Activated CD8-positive, alpha-beta memory T cell treated with anti-CD3 and anti-CD28 coated beads for 24 hours (primary cell): ENCODE data around the gene MPP2.
"Not testable (repeated sequence)": the region's sequence is repeated elsewhere in the genome, so short reads cannot be mapped to it uniquely, and the experiment has no call there.

Source experiments
- DNase-seq: peaks from one replicate; pipeline ENCODE4 v3.0.0-alpha.2; 2020

Gene MPP2

DNA sequence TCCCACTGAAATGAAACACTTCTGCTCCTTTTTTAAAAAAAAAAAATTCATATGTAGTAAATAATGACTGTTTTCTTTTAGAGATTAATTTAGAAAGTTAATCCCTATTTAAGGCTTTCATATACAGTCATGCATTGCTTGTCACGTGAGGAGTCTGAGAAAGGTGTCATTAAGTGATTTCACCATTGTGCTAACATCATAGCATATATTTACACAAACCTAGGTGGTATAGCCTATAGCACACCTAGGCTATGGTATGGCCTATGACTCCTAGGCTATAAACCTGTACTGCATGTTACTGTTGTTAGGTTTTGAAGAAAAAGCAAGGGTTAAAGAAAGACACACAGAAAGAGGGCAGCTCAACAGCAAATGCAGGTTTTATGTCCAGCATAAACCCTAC, 21.3 kb upstream of the MPP2 start:
- no peak for DNase-seq

DNA sequence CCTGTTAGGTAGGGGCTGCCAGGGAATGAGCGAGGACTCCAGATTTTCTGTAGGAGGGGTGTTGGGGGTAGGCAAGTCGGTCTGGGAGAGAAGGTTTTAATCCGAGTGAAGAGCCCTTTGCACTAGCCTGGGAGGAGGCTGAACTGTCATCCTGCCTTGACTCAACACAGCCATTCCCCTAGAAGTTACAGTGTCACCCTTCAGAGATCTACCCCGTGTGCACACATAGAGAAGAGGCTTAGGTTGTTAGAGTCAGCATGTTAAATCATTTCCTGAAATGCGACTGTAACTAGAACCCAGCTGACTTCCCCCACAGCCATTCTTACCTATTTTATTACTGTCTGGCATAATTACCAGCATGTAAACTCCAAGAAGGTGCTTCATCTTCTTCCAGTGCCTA, 20.6 kb upstream of the MPP2 start:
- not testable (repeated sequence) for DNase-seq

DNA sequence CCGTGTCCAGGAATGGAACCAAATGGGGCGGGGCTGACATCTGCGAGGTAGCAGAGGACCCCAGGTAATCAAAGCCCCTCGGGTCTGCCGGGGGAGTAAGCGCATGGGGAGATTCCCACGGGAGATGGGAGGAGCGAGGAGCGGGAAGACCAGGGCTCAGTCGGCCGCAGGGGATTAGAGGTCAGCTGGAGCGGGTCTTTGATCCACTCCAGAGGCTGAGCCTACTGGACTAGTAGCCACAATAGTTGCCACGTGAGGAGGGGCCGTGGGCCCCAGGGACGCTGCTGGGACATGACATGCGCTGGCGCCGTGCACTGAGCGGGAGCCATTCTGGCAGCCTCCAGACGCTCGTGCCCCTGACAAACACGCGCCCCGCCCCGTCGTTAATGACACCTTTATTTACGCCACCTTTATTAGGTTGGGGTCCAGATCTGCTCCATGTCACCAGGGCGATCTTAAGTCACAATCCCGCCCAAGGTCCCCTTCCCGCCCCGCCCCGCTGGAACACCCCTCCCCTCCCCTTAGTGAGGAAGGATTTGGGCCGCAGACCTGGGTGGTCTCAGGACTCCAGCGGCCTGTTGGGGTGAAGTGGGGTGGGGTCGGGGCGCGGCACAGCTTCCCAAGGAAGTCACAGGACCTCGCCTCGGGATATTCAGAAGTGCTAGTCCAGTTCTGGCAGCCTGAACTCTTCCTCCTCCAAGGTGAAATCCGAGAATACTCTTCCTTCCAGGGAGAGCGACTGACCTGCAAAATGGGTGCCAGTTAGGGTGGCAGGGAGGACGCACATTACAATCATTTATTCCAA, 19.9 kb upstream of the MPP2 start:
- DNase-seq = no peak

DNA sequence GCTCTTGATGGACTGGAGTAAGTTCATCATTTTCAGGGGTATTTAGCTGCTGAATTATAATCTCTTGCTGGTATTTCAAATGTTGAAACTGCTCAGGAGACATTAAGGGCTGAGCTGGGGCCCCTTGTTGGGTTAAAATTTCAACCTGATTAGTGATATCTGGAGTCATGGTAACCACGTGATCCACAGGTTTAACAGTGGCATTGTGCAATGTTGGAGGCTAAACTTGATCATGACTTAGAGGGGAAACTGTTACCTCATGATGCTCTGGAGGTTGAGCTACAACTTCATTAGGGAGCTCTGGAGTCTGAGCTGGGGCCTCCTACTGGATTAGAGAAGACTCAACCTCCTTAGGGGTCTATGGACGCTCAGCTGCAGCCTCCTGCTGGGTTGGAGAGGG, 17.2 kb upstream of the MPP2 start:
- DNase-seq = no peak

DNA sequence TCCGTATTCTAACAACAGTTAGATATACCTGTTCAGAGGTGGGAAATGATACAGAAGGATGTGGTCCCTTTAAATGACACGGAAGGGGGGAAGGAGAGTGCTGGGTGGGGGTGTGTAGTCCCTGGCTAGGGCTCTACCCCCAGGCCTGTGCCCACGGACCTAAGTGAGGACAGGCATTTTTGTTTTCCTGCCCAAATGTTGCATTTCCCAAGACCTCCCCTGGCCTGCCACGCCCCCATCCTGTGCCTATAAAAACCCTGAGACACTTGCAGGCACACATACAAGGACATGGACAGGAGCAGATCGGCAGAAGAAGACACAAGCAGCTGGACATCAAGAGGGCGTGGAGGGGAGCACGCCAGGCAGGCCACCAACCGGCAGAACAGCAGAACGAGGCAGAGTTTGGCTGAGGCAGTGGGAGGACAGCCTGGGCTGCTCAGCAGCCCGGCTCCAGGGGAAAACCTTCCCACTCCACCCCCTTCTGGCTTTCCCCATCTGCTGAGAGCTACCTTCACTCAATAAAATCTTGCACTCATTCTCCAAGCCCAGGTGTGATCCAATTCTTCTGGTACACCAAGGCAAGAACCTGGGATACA, 13.3 kb upstream of the MPP2 start:
- no peak for DNase-seq

DNA sequence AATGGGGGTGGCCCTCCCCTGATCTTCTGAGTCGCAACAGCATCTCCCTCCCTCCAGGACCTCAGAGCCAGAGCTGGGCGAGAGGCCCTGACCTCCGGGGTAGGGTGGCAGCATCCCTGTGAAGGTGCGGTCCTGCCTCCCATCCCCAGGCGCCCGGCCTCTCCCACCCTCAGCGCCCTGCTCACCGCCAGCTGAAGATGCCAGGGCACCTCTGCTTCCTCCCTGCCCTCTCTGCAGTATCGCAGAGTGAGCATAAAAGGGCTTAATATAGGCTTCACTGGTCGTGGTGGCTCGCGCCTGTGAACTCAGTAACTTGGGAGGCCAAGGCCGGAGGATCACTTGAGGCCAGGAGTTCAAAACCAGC, 10.7 kb upstream of the MPP2 start:
- DNase-seq = no peak

DNA sequence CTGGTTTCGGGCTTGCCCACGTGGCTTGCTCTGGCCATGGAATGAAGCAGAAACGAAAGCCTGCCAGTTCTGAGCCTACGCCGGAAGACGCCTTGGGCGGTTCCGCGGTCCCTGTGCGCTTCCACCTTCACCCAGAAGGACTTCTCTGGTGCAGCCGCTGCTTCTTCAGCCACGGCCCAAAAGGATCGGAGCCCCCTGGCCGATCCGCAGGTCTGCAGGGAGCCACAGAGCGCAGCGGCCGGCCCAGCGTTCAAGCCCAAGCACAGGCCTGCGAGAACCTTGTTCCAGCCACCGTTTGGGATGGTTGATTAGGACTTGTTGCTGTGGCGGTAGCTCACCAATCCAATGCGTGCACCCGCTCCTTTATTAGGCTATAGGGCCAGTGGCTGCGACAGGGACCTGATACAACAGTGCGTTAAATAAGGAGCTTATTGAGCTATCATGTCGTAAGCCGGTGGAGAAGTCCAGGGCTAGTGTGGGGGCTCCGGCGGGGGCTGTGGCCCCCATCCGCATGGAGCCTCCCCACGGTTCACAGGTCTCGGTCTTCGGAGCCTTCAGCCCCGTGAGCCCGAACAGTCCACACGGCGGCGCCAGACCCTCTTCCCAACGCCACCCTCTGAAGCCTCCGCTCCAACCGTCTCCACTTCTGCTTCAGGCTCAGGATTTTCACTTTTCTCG, 10.2 kb upstream of the MPP2 start:
- DNase-seq = peak; percentile 82

DNA sequence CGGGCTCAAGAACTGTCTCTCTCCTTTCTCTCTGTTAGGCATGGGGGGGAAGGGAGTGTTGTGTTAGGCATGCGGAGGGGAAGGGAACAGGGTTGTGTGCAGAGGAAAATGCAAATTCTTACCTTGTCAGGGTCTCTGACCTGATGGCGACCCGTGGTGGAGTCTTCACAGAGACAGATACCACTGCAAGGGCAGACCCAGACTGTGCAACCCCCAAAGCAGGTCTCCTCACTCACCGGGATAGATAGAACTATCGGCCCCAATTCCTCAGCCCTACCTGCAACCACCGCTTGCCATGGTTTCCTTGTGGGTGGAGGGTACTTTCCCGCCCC, 9.6 kb upstream of the MPP2 start:
- no peak for DNase-seq

DNA sequence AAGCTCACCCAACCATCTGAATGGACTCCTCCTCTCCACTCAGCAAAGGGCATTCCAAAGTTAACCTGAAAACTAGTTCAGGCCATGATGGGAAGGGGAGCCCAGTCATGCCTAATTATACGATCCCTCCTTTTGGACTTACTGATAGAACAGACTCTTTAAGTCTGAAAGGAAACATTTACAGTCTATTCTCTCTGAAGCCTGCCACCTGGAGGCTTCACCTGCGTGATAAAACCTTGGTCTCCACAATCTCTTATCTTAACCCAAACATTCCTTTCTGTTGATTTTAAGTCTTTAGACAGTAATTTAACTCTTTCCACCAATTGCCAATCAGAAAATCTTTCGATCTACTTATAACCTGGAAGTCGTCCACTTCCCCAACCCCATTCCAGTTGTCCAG, 9.0 kb upstream of the MPP2 start:
- no peak for DNase-seq

DNA sequence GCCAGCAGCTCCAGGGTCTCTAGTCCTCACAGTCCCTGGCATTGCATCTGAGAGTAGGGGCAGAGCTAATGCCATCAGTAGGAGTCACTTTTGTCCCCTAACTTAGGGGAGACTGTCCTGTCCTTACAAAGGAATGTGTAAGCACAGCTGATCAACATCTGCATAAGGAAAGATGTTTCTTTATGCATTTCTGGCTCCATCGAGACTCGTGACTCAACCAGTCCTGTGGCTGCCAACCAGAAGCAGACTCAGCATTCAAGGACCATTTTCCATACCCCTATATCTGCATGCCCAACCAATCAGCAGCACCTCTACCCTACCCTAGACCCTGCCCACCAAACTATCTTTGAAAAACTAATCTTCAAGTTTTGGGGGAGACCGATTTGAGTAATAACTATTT, 8.2 kb upstream of the MPP2 start:
- DNase-seq = no peak

DNA sequence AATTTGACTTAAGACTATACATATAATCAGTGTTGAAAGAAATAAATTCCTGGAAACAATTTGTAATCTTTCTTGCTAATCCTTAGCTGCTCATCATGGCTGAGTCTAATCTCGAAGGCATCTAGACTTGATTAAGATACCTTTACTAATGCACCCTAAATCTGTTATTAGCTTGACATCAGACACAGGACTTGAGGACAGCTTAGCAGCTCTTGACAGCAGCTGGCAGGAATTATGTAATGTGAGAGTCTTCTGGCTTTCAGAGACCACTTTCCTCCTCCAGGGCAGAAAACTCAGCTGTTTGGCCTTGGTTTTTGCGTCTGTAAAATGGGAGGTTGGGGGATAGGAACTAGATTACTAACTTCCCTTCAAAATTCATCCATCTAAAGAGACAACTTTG, 7.1 kb upstream of the MPP2 start:
- no peak for DNase-seq

DNA sequence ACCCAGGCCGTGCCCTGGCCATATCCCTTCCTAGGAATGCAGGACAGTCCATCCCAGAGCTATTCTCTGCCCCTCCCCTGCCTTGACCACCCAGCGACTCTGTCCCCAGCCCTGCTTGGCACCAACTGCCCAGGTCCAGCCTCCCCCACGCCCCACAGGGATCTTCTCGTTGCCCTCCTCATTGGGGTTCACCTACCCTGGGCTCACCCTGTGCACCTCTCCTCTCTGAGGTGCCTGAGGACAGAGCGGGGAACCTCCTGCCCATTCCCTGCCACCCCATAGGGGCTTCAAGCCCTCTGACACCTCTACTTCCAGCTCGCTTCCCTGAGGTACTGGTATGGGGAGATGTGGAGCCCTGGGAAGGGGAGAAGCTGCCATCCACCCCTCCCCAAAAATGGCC, 6.2 kb upstream of the MPP2 start:
- DNase-seq = no peak

DNA sequence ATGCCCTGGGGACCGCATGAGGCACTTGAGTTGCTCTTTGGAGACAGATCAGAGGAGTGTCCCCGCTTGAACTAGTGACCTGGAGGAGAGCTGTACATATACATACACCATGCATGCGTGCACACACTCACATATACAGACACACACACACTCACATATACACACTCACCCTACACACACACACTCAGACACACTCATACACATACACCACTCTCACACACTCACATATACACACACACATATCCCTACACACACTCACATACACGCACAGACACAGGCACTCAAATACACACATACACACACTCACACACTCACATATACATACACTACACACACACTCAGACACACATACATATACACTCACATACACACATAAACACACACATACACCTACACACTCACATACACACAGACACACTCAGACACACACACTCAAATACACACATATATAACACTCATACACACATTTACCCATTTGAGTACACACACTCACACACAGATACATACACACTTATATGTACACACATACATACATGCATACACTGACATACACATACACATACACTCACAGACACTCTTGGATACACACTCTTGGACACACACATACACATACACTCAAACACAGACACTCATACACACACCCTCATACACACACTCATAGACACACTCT, 5.4 kb upstream of the MPP2 start:
- no peak for DNase-seq

DNA sequence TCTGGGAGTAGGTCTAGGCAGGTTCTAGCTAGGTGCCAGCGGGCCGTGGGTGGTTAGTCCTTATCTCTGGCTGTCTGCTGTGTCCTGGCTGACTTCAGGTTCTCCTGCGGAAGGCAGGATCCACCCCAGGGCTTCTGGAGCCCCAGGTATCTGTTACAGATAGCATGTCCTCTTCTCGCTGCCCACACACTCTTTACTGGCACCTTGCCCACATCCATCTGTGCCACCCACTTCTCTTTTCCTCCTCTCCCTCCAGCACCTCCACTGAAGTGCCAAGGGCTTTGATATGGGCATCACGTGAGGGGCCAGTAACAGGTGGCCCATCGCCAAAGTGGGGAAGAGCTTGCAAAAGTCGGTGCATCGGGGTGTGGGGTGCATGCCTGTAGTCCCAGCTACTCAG, 4.6 kb upstream of the MPP2 start:
- DNase-seq = no peak

DNA sequence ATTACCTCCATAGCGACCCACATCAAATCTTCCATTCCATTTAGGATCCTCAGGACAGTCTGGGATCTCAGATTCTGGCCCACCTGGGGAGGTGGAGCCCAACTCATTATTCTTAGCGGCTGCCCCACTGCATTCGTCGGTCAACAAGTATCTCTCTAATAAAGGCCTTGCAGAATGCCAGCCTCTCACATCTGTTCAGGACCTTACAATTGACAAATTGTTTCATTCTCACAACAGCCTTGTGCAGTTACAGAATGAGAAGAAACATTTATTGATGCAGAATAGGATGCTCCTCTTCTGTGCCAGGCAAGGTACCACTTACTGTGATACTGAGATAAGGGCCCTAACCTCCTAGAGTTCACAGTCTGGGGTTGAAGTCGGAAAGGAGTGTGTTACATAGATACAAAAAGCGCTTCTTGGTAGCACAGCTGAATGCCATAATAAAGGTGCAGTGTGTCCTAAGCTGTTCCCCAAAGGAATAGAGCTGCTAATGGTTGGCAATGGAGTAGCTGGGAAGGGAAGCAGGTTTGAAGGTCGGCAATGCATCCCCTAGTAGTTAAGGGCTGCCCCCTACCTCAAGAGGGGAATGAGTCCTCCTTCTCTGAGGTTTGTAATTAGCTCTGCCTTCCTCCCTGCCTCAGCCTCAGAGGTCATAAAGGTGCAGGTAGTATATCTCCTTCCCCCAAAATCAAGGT, 2.3 kb upstream of the MPP2 start:
- DNase-seq = no peak

DNA sequence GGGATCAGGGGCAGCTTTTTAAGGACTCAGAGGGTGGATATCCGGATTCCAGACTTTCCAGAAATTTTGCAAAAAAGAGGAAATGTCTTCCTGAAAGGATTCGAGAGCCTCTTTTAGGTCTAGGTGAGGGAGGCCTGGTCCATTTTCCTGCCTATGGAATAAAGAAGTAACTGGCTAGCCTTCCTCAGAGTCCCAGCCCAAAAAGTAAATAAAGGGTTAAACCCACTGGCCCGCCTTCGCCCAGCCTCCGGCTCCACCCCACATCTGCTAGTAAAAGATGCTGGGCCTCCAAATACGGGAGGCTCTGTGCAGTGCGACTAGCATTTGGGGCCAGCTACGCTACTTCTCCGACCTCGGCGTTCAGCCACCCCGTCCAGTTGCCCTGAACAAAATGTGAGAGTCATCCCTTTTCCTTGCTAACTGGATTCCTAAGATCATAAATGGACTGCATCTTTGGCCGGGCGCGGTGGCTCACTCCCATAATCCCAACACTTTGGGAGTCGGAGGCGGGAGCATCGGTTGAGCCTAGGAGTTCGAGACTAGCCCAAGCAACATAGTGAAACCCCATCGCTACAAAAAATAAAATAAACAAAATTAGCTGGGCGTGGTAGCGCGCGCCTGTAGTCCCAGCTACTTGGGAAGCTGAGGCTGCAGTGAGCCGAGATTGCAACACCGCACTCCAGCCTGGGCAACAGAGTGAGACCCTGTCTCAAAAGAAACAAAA, 824 bp upstream of the MPP2 start:
- DNase-seq = peak; percentile 78

DNA sequence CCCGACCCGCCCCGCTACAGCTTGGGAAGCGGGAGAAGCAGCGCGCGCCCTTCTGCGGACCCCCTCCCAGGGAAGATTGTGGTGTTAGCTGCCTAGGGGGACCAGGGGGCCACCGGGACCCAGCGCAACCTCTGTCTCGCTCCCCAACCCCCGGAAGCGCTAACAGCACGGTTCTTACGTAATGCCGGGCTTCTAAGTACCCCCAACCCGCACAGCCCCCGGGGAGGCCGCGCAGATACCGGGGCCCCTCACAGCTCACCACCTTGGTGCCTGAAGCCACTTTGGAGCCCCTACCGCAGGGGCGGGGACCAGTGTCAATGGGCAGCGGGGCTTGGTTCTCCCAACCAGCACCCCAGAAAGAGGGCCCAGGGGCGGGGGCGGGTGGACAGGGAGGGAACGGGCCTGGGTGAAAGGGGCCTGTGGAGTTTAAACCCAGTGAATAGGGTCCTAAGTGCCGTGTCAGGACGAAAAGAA, 348 bp downstream of the MPP2 start:
- no peak for DNase-seq

DNA sequence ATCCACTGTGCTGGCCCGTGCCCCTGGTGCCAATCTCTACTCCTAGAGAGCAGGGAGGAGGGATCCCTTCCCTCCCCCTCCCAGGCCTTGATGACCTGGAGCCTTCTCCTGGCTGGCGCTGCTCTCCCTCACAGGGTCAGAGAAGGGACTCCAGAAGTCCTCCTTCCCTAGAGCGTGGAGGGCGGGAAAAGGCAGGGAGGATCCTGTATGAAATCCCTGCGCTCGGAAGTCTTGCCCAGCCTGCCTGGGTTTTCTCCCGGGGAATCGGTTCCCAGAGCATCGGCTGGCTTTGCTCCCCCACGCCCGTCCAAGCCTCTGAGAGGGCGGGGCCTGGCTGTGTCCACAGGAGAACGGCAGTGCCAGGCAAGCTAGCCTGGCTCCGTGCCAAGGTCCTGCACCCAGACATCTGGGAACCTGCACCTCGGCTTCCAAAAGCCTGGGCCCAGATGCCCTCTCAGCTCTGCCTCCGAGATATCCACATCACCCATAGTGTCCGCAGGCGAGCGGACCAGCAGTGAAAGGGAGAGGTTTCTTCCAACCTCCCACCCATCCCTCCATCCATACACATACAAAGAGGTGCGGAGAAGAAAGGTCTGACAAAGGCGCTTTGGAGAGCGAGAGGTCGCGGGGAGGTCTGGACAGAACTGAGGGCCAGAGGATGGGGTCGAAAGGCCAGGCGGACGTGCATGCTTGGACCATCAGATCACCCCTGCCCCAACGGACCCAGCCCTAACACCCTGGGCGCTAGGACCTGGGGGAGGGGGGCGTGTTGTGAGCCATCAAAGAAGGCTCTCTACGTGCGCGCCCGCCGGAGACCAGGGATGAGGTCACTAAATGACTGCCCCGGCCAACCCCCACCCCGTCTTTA, 1.1 kb downstream of the MPP2 start:
- peak; percentile 72 for DNase-seq

DNA sequence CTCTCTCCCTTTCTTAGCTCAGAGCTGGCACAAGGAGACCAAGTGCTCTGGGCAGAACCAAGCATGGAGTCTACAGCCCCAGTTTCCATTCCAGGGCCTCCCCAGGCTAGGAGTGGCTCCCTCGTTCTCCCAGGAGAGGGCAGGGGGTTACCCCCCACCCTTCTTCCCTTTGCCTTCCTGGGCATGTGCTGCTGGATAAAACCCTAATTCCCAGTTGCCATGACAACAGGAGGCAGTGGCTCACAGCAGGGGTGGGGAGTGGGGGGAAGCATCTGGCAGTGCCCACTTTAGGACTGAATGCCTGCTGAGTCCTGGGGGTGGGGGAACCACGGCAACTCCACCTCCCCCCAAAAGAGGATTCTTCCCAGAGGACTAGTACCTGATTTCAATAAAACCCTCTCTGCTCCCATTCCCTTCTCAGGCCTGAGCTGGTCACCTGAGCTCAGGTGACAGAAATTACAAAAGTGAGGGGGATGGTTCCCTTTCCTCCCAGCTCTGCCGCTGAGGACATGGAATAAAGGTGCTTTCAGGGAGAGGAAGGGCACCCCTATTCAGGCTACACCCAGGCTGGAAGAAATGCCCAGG, 1.8 kb downstream of the MPP2 start:
- no peak for DNase-seq

DNA sequence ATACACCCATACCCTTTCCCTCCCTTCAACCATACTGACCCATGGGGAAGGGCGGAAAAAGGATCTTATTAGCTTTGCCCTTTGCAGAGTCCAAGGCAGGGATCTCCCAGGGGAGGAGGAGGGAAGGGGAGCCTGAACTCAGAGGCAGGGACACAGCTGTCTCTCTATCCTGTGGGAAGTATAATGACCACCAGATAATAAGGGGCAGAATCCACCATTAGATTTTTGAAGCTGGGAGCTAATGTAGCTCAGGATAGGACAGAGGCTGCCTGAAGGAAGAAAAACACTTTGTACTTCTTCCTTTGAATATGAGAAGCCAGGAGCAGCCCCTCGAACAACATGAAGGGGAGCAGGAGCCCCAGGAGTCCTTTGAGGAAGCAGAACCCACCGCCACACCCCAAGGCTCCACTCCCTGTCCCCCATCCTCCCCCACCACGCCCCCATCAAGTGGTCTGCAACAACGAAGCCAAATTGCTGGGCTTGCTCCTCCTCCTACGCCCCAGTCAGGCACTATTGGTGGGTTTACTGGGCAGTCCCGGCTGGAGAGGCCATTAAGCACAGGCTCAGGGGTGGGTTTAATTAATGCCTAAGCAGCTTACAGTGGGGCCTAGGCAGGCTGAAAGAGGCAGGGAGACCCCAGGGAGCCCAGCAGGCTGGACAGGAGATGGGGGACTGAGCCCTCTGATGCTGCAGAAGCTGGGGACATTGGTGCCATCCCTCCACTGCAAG, 5.3 kb downstream of the MPP2 start:
- DNase-seq = no peak
